ENCODE results near the gene TBX5.

Gene TBX5

DNA sequence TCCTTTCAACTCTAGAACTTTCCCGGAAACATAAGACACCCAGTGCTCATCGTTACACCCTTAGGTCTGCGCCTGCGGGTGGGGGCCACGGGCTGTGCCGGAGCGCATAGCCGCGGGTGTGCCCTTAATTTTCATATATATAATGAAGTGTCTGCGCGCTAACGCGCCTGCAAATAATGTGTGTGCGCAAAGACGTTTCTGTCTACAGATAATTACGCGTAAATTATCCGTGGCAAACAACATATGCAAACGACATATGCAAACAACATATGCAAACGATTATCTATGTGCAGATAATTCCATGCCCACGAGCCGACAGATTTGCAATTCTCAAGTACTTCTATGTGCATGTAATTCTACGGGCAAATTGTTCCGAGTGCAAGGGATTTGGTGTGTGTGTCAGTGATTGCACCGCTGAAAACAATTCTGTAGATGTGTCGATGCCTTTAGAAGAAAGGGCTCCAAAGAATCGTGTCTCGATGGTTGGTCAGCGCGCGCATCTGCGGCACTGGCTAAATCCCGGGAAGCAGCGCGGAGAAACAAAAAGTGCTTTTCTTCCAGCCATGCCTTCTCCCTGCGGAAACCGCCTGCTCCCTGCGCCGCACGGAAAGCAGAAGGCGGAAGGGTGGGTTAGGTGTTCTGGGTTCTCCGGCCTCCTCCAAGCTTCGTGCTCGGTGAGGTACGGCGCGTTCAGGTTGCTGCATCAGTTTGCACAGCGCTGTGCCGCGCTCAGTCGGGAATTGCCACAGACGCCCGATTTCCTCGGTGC lies 34.5 kb upstream of the TBX5 start:
- no peak for TF ChIP-seq POLR2AphosphoS5 (IDR thresholded peaks at IDR 0.05; ENCODE audit: low read depth, low read length)
- no peak for TF ChIP-seq TAF1 (IDR thresholded peaks at IDR 0.05; ENCODE audit: borderline replicate concordance, insufficient read depth, low read length)
- no peak for TF ChIP-seq SIN3A (IDR thresholded peaks at IDR 0.05; ENCODE audit: borderline replicate concordance, insufficient read depth, low read length)
- TF ChIP-seq REST (IDR thresholded peaks at IDR 0.05; ENCODE audit: insufficient read depth in 1 of 2, low read depth in 2 of 2, low read length in 2 of 2) = no peak
- TF ChIP-seq FOXP2 (optimal IDR thresholded peaks at IDR 0.05; ENCODE audit: borderline replicate concordance, extremely low read depth, extremely low read length, insufficient read depth) = no peak

- TF ChIP-seq POLR2AphosphoS5 (IDR thresholded peaks at IDR 0.05; ENCODE audit: low read depth, low read length) (no peak), SIN3A (IDR thresholded peaks at IDR 0.05; ENCODE audit: borderline replicate concordance, insufficient read depth, low read length) (no peak), REST (IDR thresholded peaks at IDR 0.05; ENCODE audit: insufficient read depth in 1 of 2, low read depth in 2 of 2, low read length in 2 of 2) (no peak), FOXP2 (optimal IDR thresholded peaks at IDR 0.05; ENCODE audit: borderline replicate concordance, extremely low read depth, extremely low read length, insufficient read depth) (no peak), TAF1 (IDR thresholded peaks at IDR 0.05; ENCODE audit: borderline replicate concordance, insufficient read depth, low read length) (no peak)
Measured at GRCh38 chr12:114439817-114440216, 33.9 kb upstream of the TBX5 start.

DNA sequence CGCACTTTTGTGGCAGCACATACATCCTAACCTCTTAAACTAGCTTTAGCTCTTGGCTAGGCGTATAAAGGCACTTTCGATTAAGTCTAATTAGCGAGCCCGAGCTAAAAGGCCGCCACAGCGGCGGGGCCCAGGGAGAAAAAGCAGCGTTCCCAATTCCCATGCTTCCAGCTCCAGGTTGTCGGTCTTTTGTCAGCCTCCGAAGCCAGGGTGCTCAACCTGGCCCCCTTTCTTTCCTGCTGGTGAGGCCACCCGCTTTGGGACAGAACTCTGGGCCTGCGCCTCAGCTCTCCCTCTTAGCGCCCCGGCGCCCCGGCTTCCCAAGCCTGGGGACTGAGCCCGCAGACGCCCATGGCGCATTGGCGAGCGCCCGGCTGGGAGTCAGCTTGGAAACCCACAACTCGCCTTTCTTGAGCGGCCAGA lies 33.3 kb upstream of the TBX5 start:
- TF ChIP-seq TAF1 (IDR thresholded peaks at IDR 0.05; ENCODE audit: borderline replicate concordance, insufficient read depth, low read length) (no peak), POLR2AphosphoS5 (IDR thresholded peaks at IDR 0.05; ENCODE audit: low read depth, low read length) (no peak), SIN3A (IDR thresholded peaks at IDR 0.05; ENCODE audit: borderline replicate concordance, insufficient read depth, low read length) (no peak), REST (IDR thresholded peaks at IDR 0.05; ENCODE audit: insufficient read depth in 1 of 2, low read depth in 2 of 2, low read length in 2 of 2) (no peak), FOXP2 (optimal IDR thresholded peaks at IDR 0.05; ENCODE audit: borderline replicate concordance, extremely low read depth, extremely low read length, insufficient read depth) (no peak)

DNA sequence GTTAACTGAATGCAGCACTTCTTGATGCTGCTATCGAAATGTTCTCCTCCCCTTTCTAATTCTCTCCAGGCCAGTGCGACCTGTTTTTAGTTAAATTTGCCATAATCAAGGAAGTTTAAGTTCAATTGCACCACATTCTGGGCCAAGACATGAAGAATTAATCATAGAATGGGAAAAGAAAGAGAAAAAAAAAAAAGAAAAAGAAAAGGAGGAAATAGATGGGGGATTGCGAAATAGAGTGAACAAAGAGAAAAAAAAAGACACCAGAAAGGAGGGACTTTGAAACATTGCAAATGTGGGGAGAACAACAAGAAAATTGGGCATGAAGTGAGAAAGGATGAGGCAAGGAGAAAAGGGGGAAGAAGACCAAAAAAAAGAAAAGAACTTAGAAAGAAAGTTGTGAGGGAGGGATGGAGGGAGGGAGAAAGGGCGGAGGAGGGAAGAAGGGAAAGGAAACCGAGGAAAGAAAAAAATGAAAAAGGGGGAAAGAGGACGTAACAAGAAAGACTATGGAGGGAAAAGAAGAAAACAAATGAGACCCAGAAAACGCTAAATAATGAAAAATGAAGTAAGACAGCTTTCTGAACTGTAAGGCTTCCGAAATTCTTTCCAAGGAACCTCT lies 32.8 kb upstream of the TBX5 start:
- TF ChIP-seq POLR2AphosphoS5 (IDR thresholded peaks at IDR 0.05; ENCODE audit: low read depth, low read length) (no peak), REST (IDR thresholded peaks at IDR 0.05; ENCODE audit: insufficient read depth in 1 of 2, low read depth in 2 of 2, low read length in 2 of 2) (no peak), SIN3A (IDR thresholded peaks at IDR 0.05; ENCODE audit: borderline replicate concordance, insufficient read depth, low read length) (no peak)

Data from PFSK-1 (cell line).